Endothelial cell of hepatic sinusoid (primary cell): ENCODE data around the gene SNPH.
"Not testable (repeated sequence)": the region's sequence is repeated elsewhere in the genome, so short reads cannot be mapped to it uniquely, and the experiment has no call there.

Experiments used
- in situ Hi-C: cut with HindIII; loops from 2 replicates; pipeline ENCODE4 v1.10.0; 2017; ENCODE audit warnings: low sequenced_read_pairs

SNPH gene

GRCh38 chr20:1335961-1336698, 70.0 kb downstream of the SNPH start:
- in situ Hi-C loops, result no loop called here

- in situ Hi-C loops, result no loop called here
Observed at GRCh38 chr20:1336699-1337367, 70.7 kb downstream of the SNPH start.

- in situ Hi-C loops, result no loop called here
Observed at GRCh38 chr20:1337441-1337840, 71.3 kb downstream of the SNPH start.

GRCh38 chr20:1338096-1338495, 72.0 kb downstream of the SNPH start:
- in situ Hi-C loops, result no loop called here

- in situ Hi-C loops, result no loop called here
Observed at GRCh38 chr20:1338801-1339200, 72.7 kb downstream of the SNPH start.

GRCh38 chr20:1341561-1342265, 75.6 kb downstream of the SNPH start:
- in situ Hi-C loops, result no loop called here

- in situ Hi-C loops, result not testable (repeated sequence)
Observed at GRCh38 chr20:1343446-1344124, 77.5 kb downstream of the SNPH start.

GRCh38 chr20:1345030-1345755, 79.1 kb downstream of the SNPH start:
- in situ Hi-C loops, result no loop called here

GRCh38 chr20:1345756-1346093, 79.6 kb downstream of the SNPH start:
- in situ Hi-C loops, result no loop called here

GRCh38 chr20:1346315-1346969, 80.3 kb downstream of the SNPH start:
- in situ Hi-C loops, result no loop called here

- in situ Hi-C loops, result no loop called here
Observed at GRCh38 chr20:1353956-1354355, 87.9 kb downstream of the SNPH start.

- in situ Hi-C loops, result no loop called here
Observed at GRCh38 chr20:1357921-1358671, 92.0 kb downstream of the SNPH start.
